PFSK-1 (cell line): ENCODE results near the gene LZIC.

Source experiments
- POLR2AphosphoS5 ChIP-seq: IDR thresholded peaks from 2 replicates; pipeline ENCODE4 v1.6.1; 2012; ENCODE audit warnings: low read depth, mild to moderate bottlenecking, control low read depth, low read length, moderate library complexity
- TF ChIP-seq, protein P1 (sequence below), 2 experiments: IDR thresholded peaks; 2 replicates each; pipeline versions ENCODE4 v1.6.1 to v1.8.0; 2011 to 2012; ENCODE audit warnings: low read depth in 2 of 2, low read length in 2 of 2, control low read depth in 1 of 2, inconsistent platforms in 1 of 2, mild to moderate bottlenecking in 1 of 2, moderate library complexity in 1 of 2; ENCODE audit not compliant: insufficient read depth in 1 of 2

DNA sequence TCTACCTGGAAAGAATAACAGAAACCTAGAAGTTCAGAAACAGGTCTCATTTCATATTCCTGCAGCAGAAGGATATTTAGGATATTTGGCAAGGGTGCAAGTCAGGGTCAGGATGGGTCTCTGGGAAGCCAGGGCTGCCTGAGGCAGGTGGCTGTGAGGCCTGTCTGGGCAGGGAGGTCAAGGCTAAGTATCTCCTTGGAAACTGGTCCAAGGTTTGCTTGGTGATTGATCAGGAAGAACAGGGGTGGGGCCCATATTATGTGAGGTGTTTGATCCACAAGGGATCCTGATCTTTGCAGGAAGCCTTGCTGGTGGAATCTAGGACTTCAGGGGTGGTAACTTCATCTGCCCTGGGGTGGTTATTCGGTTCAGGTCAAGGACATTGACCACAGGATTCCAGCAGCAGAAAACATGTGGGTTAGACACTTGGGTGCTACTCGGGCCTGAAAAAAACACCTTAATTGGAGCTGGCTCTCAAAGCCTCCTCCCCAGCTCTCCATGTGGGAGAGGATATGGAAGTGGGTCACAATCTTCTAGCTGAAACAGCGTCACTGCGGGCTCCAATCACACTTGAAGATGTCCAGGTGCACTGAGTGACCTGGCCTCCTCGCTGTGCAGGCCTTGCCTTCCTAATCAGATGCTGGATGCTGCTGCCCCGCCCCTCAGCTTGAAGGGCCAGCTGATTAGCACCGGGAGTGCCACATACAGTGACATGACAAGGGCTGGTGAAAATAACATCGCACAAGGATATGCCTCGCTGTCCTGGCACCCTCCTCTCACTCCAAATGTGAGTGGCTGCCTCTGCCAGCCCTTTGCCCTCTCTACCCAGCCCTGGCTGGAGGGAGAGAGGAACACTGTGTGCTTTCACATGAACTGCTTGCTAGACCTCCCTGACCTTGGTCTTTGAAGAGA lies 41.8 kb downstream of the LZIC start:
- no peak for TF ChIP-seq POLR2AphosphoS5
- TF ChIP-seq, protein P1, sequence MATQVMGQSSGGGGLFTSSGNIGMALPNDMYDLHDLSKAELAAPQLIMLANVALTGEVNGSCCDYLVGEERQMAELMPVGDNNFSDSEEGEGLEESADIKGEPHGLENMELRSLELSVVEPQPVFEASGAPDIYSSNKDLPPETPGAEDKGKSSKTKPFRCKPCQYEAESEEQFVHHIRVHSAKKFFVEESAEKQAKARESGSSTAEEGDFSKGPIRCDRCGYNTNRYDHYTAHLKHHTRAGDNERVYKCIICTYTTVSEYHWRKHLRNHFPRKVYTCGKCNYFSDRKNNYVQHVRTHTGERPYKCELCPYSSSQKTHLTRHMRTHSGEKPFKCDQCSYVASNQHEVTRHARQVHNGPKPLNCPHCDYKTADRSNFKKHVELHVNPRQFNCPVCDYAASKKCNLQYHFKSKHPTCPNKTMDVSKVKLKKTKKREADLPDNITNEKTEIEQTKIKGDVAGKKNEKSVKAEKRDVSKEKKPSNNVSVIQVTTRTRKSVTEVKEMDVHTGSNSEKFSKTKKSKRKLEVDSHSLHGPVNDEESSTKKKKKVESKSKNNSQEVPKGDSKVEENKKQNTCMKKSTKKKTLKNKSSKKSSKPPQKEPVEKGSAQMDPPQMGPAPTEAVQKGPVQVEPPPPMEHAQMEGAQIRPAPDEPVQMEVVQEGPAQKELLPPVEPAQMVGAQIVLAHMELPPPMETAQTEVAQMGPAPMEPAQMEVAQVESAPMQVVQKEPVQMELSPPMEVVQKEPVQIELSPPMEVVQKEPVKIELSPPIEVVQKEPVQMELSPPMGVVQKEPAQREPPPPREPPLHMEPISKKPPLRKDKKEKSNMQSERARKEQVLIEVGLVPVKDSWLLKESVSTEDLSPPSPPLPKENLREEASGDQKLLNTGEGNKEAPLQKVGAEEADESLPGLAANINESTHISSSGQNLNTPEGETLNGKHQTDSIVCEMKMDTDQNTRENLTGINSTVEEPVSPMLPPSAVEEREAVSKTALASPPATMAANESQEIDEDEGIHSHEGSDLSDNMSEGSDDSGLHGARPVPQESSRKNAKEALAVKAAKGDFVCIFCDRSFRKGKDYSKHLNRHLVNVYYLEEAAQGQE (IDR thresholded peaks at IDR 0.05; ENCODE audit: insufficient read depth in 1 of 2, low read depth in 2 of 2, low read length in 2 of 2) = no peak
